Subcutaneous abdominal adipose tissue (tissue), 5 donors: Measurements from ENCODE around the gene RSPH3.

Source experiments
- H3K27ac ChIP-seq: one replicate; pipeline ENCODE4 v1.7.0; 2013; ENCODE audit warnings: low read depth, mild to moderate bottlenecking, inconsistent platforms, low read length, moderate library complexity
- H3K27me3 ChIP-seq, 5 donors: one replicate each; pipeline ENCODE4 v1.7.0; 2013; ENCODE audit warnings: low read length in 5 of 5, inconsistent platforms in 1 of 5; ENCODE audit not compliant: control insufficient read depth in 5 of 5, insufficient read depth in 4 of 5
- H3K36me3 ChIP-seq, 5 donors: one replicate each; pipeline ENCODE4 v1.7.0; 2013; ENCODE audit warnings: low read length in 5 of 5; ENCODE audit not compliant: control insufficient read depth in 5 of 5, insufficient read depth in 5 of 5
- H3K4me1 ChIP-seq, 5 donors: one replicate each; pipeline ENCODE4 v1.7.0; 2013; ENCODE audit warnings: low read length in 5 of 5, mild to moderate bottlenecking in 3 of 5, moderate library complexity in 1 of 5; ENCODE audit not compliant: control insufficient read depth in 5 of 5, insufficient read depth in 5 of 5
- H3K4me3 ChIP-seq, 5 donors: one replicate each; pipeline ENCODE4 v1.7.0; 2013; ENCODE audit warnings: low read length in 5 of 5, low read depth in 1 of 5
- H3K9ac ChIP-seq, 5 donors: one replicate each; pipeline ENCODE4 v1.7.0; 2013; ENCODE audit warnings: low read length in 5 of 5, mild to moderate bottlenecking in 4 of 5, moderate library complexity in 3 of 5
- H3K9me3 ChIP-seq, 5 donors: one replicate each; pipeline ENCODE4 v1.7.0; 2013; ENCODE audit warnings: low read length in 5 of 5; ENCODE audit not compliant: control insufficient read depth in 5 of 5
- donor health status: healthy.
- donor health status: healthy.
- donor health status: healthy.
- donor health status: healthy.
- donor health status: healthy.

RSPH3 gene

DNA sequence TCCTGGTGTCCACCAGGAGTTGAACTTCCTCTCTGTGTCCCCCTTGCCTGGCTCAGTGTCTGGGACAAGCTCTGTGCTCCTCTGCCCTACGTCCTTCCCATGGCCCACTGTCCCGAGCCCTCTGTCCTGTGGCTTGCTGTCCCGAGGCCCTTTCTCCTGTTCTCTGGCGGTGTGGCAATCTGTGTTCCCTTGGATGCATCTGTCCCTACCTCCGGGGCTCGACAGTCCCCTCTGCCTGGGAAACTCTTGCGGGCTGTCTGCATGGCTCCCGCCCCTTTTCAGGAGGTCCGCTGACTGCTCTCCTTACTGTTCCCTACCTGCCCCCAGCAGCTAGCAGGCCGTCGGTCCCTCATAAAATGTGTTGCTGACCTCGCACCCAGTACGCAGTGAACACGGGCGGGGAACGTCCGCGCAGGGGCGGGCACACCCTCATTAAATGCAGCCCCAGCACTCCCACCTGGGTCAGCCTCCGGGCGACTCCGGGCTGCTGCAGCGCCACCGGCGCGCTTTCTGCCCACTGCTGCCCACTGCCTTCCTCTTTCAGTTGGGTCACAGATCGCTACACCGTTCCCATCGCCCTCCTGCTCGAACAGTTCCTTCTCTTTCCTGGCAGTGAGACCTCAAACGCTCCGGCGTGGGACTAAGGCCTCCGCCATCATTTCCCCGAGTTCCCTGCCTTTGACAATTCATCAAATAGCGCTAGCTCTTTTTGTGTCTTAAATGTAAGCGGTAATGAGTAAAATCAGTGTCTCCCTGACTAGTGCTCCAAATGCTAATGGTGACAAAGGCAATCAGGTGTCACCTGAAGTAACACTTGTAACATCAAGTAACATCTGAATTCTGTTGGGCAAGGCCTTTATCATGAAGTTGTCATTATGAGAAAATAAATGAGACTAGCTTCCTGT lies 60.5 kb downstream of the RSPH3 start:
- Histone ChIP-seq H3K27ac (no peak overlapping the region), H3K4me3 (peak overlapping the region in 4 of 5 donors; percentile 4 to 68 (median 44))

DNA sequence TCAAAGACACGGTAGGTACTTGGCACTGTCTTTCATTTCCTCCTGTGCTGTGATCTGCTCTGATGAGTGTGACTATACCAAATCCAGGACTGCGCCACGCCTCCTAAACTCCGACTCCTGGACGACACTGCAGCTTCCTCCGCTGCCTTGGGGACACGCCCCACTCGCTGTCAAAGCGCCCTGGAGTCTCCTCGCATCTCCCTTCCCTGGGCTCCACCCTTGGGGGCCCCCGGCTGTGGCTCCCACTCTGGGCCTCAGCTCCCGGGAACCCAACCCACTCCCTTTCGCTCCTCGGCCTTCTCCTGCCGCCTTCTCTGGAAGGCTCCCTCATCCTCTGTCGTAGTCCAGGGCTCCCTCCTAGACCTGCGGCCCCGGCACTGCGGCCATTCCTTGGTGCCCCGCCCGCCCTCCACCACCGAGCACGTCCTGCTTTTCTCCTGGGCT lies 61.2 kb downstream of the RSPH3 start:
- H3K36me3 ChIP-seq: no peaks in the 10 kb centered on the region
- no peak overlapping the region for H3K27ac ChIP-seq
- H3K4me1 ChIP-seq: peaks cover 0 to 18% (median 12%) of the 10 kb centered on the region in 5 donors
- peaks cover 0 to 3% (median 0%) of the 10 kb centered on the region in 5 donors for H3K9me3 ChIP-seq
- H3K4me3 ChIP-seq: peak overlapping the region in 4 of 5 donors; percentile 4 to 68 (median 44)
- H3K9ac ChIP-seq: peak overlapping the region in 2 of 5 donors; percentile 28 to 59
- peaks cover 0 to 8% (median 3%) of the 10 kb centered on the region in 5 donors for H3K27me3 ChIP-seq

More for the DNA sequence above, 60.5 kb downstream of the RSPH3 start:
- peaks cover 0 to 3% (median 0%) of the 10 kb centered on the region in 5 donors for H3K9me3 ChIP-seq
- no peaks in the 10 kb centered on the region for H3K36me3 ChIP-seq
- H3K4me1 ChIP-seq: peaks cover 0 to 18% (median 12%) of the 10 kb centered on the region in 5 donors
- peaks cover 0 to 8% (median 3%) of the 10 kb centered on the region in 5 donors for H3K27me3 ChIP-seq
- H3K9ac ChIP-seq: peak overlapping the region in 2 of 5 donors; percentile 28 to 59

GRCh38 chr6:158938220-158938619 lies 61.8 kb downstream of the RSPH3 start:
- peaks cover 0 to 18% (median 12%) of the 10 kb centered on the region in 5 donors for H3K4me1 ChIP-seq
- H3K4me3 ChIP-seq: no peak overlapping the region
- H3K27me3 ChIP-seq: peaks cover 0 to 8% (median 3%) of the 10 kb centered on the region in 5 donors
- peaks cover 0 to 3% (median 0%) of the 10 kb centered on the region in 5 donors for H3K9me3 ChIP-seq
- no peak overlapping the region for H3K9ac ChIP-seq
- no peaks in the 10 kb centered on the region for H3K36me3 ChIP-seq
- H3K27ac ChIP-seq: no peak overlapping the region

GRCh38 chr6:158934157-158934556 lies 65.8 kb downstream of the RSPH3 start:
- Histone ChIP-seq H3K9me3 (no peaks in the 10 kb centered on the region), H3K4me1 (peaks cover 0 to 10% (median 6%) of the 10 kb centered on the region in 5 donors), H3K9ac (no peak overlapping the region), H3K27me3 (peaks cover 0 to 1% (median 0%) of the 10 kb centered on the region in 5 donors), H3K27ac (no peak overlapping the region), H3K36me3 (no peaks in the 10 kb centered on the region), H3K4me3 (no peak overlapping the region)

GRCh38 chr6:158933079-158933595 lies 66.9 kb downstream of the RSPH3 start:
- Histone ChIP-seq H3K9ac (no peak overlapping the region), H3K9me3 (no peaks in the 10 kb centered on the region), H3K27ac (no peak overlapping the region), H3K4me3 (no peak overlapping the region), H3K36me3 (no peaks in the 10 kb centered on the region), H3K27me3 (no peaks in the 10 kb centered on the region), H3K4me1 (peaks cover 0 to under 1% (median 0%) of the 10 kb centered on the region in 5 donors)

GRCh38 chr6:158928068-158928467 lies 71.9 kb downstream of the RSPH3 start:
- Histone ChIP-seq H3K4me1 (no peaks in the 10 kb centered on the region), H3K9ac (no peak overlapping the region), H3K27ac (no peak overlapping the region), H3K4me3 (no peak overlapping the region), H3K9me3 (no peaks in the 10 kb centered on the region), H3K36me3 (no peaks in the 10 kb centered on the region), H3K27me3 (no peaks in the 10 kb centered on the region)

- no peaks in the 10 kb centered on the region for H3K9me3 ChIP-seq
Observed at GRCh38 chr6:158926414-158926813, 73.6 kb downstream of the RSPH3 start.

DNA sequence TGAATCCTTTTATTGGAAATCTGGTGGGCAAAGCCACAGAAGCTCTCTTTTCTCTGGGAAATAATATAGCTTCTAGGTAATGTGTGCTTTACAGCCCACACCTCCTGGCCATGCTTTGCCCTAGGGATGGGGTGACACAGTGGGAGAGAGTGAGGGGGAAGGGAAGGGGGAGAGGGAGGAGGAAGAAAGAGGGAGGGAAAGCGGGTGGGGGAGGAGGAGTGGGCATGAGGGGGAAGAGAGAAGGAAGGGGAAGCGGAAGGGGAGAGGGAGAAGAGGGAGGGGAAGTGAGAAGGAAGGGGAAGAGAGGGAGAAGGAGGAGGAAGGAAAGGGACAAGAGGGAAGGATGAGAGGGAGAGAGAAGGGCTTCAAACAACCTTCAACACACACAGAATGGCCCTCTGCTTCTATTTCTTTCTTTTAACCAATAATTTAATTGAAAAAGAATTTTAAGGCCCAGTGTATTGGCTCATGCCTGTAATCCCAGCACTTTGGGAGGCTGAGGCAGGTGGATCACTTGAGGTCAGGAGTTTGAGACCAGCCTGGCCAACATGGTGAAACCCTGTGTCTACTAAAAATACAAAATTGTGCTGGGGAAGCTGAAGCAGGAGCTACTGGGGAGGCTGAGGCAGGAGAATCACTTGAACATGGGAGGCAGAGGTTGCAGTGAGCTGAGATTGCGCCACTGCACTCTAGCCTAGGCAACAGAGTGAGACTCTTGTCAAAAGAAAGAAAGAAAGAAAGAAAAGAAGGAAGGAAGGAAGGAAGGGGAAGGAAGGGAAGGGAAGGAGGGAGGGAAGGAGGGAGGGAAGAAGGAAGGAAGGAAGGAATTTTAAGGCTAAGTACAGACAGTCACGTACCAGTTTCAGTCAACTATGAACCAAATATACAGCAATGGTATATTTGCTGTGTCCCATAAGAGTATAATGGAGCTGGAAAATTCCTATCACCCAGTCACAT lies 75.2 kb downstream of the RSPH3 start:
- Histone ChIP-seq H3K9me3 (no peaks in the 10 kb centered on the region), H3K4me3 (no peak overlapping the region), H3K9ac (no peak overlapping the region), H3K4me1 (no peaks in the 10 kb centered on the region), H3K27ac (no peak overlapping the region), H3K27me3 (no peaks in the 10 kb centered on the region), H3K36me3 (no peaks in the 10 kb centered on the region)

More at GRCh38 chr6:158926414-158926813, 73.6 kb downstream of the RSPH3 start:
- Histone ChIP-seq H3K9ac (no peak overlapping the region), H3K27ac (no peak overlapping the region), H3K27me3 (no peaks in the 10 kb centered on the region), H3K4me1 (no peaks in the 10 kb centered on the region), H3K4me3 (no peak overlapping the region), H3K36me3 (no peaks in the 10 kb centered on the region)

- Histone ChIP-seq H3K36me3 (no peaks in the 10 kb centered on the region), H3K27me3 (no peaks in the 10 kb centered on the region), H3K4me3 (no peak overlapping the region), H3K9ac (no peak overlapping the region), H3K27ac (no peak overlapping the region), H3K4me1 (no peaks in the 10 kb centered on the region), H3K9me3 (no peaks in the 10 kb centered on the region)
Observed at GRCh38 chr6:158923805-158924498, 76.0 kb downstream of the RSPH3 start.
